Suprapubic skin (tissue), 4 donors: ENCODE measurements around the gene ESD.

Experiments
- CTCF ChIP-seq, 2 donors: fragments of 200-600 bp in 1 of 2; fragments of 450-650 bp in 1 of 2; sonication (generic) in 1 of 2; IDR thresholded peaks; one replicate each; pipeline ENCODE4 v1.5.1; 2016 to 2019; ENCODE audit warnings: antibody characterized with exemption in 2 of 2, mild to moderate bottlenecking in 1 of 2, moderate library complexity in 1 of 2
- POLR2A ChIP-seq, 2 donors: fragments of 450-650 bp; IDR thresholded peaks; one replicate each; pipeline ENCODE4 v1.6.1; 2017; ENCODE audit warnings: antibody characterized with exemption in 2 of 2, mild to moderate bottlenecking in 2 of 2, moderate library complexity in 2 of 2
- POLR2AphosphoS5 ChIP-seq, 3 donors: sonication (generic); formaldehyde crosslinking; IDR thresholded peaks; one replicate each; pipeline ENCODE4 v1.6.1; 2017; ENCODE audit warnings: antibody characterized with exemption in 3 of 3

- TF ChIP-seq CTCF (IDR thresholded peaks at IDR 0.05) (no peak), POLR2AphosphoS5 (IDR thresholded peaks at IDR 0.05) (no peak), POLR2A (IDR thresholded peaks at IDR 0.05) (no peak)
These were observed 35.1 kb downstream of the ESD start for GRCh38 chr13:46761866-46762265.
